Osteoblast (primary cell): ENCODE results near the gene CKAP4. TPM values are rescaled to one million over a fixed set of nuclear protein-coding genes. Genes with fewer than 3 reads are reported as not detected.

Source experiments
- DNase-seq: peaks from one replicate; pipeline ENCODE4 v3.0.0; 2011; ENCODE audit warnings: low spot score, mixed read lengths; ENCODE audit not compliant: insufficient read length; ENCODE audit errors: missing footprints
- H2AFZ ChIP-seq: 2 replicates; pipeline ENCODE4 v1.6.0; 2011; ENCODE audit warnings: mild to moderate bottlenecking, low read length
- H3K27ac ChIP-seq: 2 replicates; pipeline ENCODE4 v1.5.1; 2011; ENCODE audit warnings: mild to moderate bottlenecking, low read depth, low read length, moderate library complexity
- H3K27me3 ChIP-seq: 2 replicates; pipeline ENCODE4 v1.6.0; 2012; ENCODE audit warnings: mild to moderate bottlenecking, control low read depth, inconsistent platforms, low read length, moderate library complexity; ENCODE audit not compliant: insufficient read depth
- H3K36me3 ChIP-seq: 2 replicates; pipeline ENCODE4 v1.5.1; 2011; ENCODE audit warnings: mild to moderate bottlenecking, low read length, control low read depth, moderate library complexity; ENCODE audit not compliant: insufficient read depth
- H3K4me1 ChIP-seq: 2 replicates; pipeline ENCODE4 v1.5.1; 2011; ENCODE audit warnings: mild to moderate bottlenecking, low read length, control low read depth, moderate library complexity; ENCODE audit not compliant: insufficient read depth
- H3K4me2 ChIP-seq: 2 replicates; pipeline ENCODE4 v1.6.0; 2011; ENCODE audit warnings: mild to moderate bottlenecking, low read length; ENCODE audit not compliant: insufficient read depth
- H3K4me3 ChIP-seq: fragments of 200-600 bp; sonication (generic); 3 replicates; pipeline ENCODE4 v1.5.1; 2012; ENCODE audit warnings: mild to moderate bottlenecking, low read length, inconsistent platforms; ENCODE audit not compliant: insufficient read depth
- H3K79me2 ChIP-seq: 2 replicates; pipeline ENCODE4 v1.6.0; 2012; ENCODE audit warnings: mild to moderate bottlenecking, low read length, control low read depth, inconsistent platforms; ENCODE audit not compliant: insufficient read depth
- H3K9me3 ChIP-seq: 2 replicates; pipeline ENCODE4 v1.5.1; 2011; ENCODE audit warnings: low read depth, low read length, control low read depth
- H4K20me1 ChIP-seq: 2 replicates; pipeline ENCODE4 v1.6.0; 2012; ENCODE audit warnings: mild to moderate bottlenecking, low read length, control low read depth; ENCODE audit not compliant: insufficient read depth
- total RNA-seq: library from RNA; depleted of rRNA; stranded (reverse); fragments of >200 nt; gene quantifications from 2 replicates; pipeline ENCODE4 v1.2.3, GENCODE V29; 2012
- TF ChIP-seq, protein P1 (sequence below): IDR thresholded peaks from 2 replicates; pipeline ENCODE4 v1.5.1; 2011; ENCODE audit warnings: mild to moderate bottlenecking, low read depth, low read length, moderate library complexity; ENCODE audit errors: extremely low read depth

CKAP4 gene
- total RNA-seq, 1 donor: 184 TPM

DNA sequence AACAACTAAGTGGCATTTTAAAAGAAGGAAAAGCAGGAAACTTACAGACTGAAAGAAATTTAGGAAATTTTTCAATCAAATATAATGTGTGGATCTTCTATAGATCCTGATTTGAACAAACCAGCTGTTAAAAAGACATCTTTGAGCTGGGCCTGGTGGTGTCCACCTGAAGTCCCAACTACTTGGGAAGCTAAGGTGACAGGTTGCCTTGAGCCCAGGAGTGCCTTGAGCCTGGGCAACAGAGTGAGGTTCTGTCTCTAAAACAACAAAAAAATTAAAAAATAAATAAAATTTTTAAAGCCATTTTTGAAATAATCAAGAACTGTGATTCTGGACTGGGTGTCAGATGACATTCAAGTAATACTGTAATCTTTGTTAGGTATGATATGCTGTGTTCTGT, 7.0 kb downstream of the CKAP4 start:
- no peaks in the 10 kb centered on the region for H3K27me3 ChIP-seq
- H3K4me3 ChIP-seq: no peak overlapping the region
- H4K20me1 ChIP-seq: peaks cover 85% of the 10 kb centered on the region
- H2AFZ ChIP-seq: no peak overlapping the region
- no peak for DNase-seq
- peaks cover 81% of the 10 kb centered on the region for H3K36me3 ChIP-seq
- H3K79me2 ChIP-seq: peaks cover 77% of the 10 kb centered on the region
- H3K4me1 ChIP-seq: peaks cover 18% of the 10 kb centered on the region
- no peak overlapping the region for H3K27ac ChIP-seq
- TF ChIP-seq, protein P1, sequence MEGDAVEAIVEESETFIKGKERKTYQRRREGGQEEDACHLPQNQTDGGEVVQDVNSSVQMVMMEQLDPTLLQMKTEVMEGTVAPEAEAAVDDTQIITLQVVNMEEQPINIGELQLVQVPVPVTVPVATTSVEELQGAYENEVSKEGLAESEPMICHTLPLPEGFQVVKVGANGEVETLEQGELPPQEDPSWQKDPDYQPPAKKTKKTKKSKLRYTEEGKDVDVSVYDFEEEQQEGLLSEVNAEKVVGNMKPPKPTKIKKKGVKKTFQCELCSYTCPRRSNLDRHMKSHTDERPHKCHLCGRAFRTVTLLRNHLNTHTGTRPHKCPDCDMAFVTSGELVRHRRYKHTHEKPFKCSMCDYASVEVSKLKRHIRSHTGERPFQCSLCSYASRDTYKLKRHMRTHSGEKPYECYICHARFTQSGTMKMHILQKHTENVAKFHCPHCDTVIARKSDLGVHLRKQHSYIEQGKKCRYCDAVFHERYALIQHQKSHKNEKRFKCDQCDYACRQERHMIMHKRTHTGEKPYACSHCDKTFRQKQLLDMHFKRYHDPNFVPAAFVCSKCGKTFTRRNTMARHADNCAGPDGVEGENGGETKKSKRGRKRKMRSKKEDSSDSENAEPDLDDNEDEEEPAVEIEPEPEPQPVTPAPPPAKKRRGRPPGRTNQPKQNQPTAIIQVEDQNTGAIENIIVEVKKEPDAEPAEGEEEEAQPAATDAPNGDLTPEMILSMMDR: no peak
- H3K9me3 ChIP-seq: no peaks in the 10 kb centered on the region
- no peak overlapping the region for H3K4me2 ChIP-seq

DNA sequence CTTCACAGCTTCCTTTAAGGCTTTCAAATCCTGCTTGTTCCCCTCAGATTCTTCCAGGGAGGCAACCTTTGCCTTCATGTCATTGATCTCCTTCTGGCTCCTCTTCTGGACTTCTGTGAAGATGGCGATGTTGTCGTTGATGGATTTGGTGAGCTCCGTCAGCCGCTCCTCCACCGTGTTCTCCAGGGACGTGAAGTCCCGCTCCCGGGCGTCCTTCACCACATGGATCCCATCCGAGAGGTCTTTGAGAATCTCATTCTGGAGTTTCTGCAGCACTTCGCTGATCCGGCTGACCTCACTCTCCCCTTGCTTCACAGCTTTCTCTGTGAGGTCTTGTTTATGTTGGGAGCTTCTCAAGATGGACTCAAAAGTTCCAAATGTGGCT, 7.9 kb downstream of the CKAP4 start:
- no peak for DNase-seq
- TF ChIP-seq, protein P1: no peak
- no peak overlapping the region for H3K27ac ChIP-seq
- peaks cover 83% of the 10 kb centered on the region for H4K20me1 ChIP-seq
- no peak overlapping the region for H2AFZ ChIP-seq
- H3K36me3 ChIP-seq: peaks cover 81% of the 10 kb centered on the region
- H3K79me2 ChIP-seq: peaks cover 70% of the 10 kb centered on the region
- peaks cover 11% of the 10 kb centered on the region for H3K4me1 ChIP-seq
- H3K4me2 ChIP-seq: no peak overlapping the region
- no peak overlapping the region for H3K4me3 ChIP-seq
- H3K27me3 ChIP-seq: no peaks in the 10 kb centered on the region
- H3K9me3 ChIP-seq: no peaks in the 10 kb centered on the region

DNA sequence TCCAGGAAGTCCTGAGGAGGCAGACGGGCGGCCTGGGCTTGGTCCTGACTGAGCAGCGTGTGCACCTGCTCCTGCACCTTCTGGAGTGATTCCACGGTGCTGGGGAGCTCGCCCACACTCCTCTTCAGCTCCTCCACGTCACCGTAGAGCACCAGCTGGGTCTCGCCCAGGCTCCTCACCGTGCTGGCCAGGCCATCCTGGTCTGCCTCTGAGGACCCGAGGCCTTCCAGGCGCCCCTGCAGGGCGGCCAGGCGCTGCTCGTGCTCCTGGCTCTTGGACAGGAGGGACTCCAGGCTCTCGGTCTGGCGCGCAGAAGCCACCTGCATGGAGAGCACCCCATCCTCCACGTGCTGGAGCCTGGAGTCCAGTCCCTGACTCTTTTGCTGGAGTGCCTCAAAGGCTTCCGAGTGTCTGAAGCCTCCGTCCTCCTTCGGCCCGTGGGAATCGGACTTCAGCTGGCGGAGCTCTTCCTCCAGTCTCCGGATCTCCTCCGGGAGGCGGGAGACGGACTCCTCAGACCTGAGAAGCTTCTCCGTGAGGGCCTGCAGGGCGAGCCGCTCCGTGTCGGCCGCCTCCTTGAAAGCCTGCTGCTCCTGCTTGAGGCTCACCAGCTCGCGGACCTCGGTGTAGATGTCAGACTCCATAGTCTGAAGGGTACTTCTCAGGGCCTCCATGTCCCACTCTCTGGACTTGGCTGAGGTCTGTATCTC, 8.4 kb downstream of the CKAP4 start:
- Histone ChIP-seq H3K4me3 (no peak overlapping the region), H3K9me3 (no peaks in the 10 kb centered on the region), H2AFZ (no peak overlapping the region), H3K36me3 (peaks cover 80% of the 10 kb centered on the region), H4K20me1 (peaks cover 78% of the 10 kb centered on the region), H3K27ac (no peak overlapping the region), H3K4me2 (no peak overlapping the region), H3K4me1 (peaks cover 8% of the 10 kb centered on the region), H3K27me3 (no peaks in the 10 kb centered on the region), H3K79me2 (peaks cover 65% of the 10 kb centered on the region)
- TF ChIP-seq, protein P1: no peak
- no peak for DNase-seq

DNA sequence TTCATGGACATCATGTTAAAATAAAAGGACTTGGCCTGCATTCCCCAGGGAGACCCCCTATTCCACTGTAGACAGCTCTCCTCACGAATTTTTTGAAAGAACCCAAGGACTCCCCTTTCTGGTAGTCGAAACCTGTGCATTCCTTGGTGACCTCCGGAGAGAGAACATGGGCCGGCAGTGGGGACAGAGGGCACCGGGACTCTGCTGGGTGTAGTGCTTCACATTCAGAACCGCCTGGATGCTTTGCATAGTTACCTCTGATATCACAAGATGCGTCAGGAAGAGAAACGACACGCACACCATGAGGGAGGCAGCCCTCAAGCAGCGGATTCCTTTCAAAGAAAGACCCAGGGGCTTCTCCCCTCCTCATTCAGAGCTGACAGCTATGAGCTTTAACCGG, 9.7 kb downstream of the CKAP4 start:
- Histone ChIP-seq H3K27me3 (no peaks in the 10 kb centered on the region), H3K36me3 (peaks cover 68% of the 10 kb centered on the region), H3K9me3 (no peaks in the 10 kb centered on the region), H4K20me1 (peaks cover 66% of the 10 kb centered on the region), H3K4me1 (peaks cover 2% of the 10 kb centered on the region), H3K79me2 (peaks cover 53% of the 10 kb centered on the region), H2AFZ (no peak overlapping the region), H3K4me2 (no peak overlapping the region), H3K27ac (no peak overlapping the region), H3K4me3 (no peak overlapping the region)
- no peak for DNase-seq
- TF ChIP-seq, protein P1: no peak
